ENCODE results near the gene HMOX1. TPM values are rescaled to one million over a fixed set of nuclear protein-coding genes. Genes with fewer than 3 reads are reported as not detected.

The HMOX1 gene
- total RNA-seq, 1 experiment from 2014 or later = 26.4 TPM

DNA sequence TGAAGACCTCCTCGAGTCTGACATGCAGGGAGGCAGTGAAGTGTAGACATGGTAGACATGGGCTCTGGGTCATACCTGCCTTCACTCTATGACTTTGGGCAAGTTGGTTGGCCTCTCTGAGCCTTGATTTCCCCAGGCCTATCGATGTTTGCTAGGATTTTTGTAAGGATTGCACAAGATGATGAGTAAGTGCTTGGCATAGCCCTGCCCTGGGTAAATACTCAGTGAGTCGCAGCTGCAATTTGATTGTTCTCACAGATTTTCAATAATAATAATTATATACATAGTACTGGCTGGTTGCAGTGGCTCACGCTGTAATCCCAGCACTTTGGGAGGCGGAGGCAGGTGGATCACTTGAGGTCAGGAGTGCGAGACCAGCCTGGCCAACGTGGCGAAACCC is 37.2 kb downstream of the HMOX1 start (continued):
- TF ChIP-seq TCF7L2 (IDR thresholded peaks at IDR 0.05; ENCODE audit: borderline replicate concordance, extremely low read depth, insufficient read depth, insufficient read length) (no peak), SIN3A (IDR thresholded peaks at IDR 0.05; ENCODE audit: low read depth) (no peak), CBX3 (IDR thresholded peaks at IDR 0.05; ENCODE audit: low read depth) (no peak), YY1 (IDR thresholded peaks at IDR 0.05; ENCODE audit: extremely low read depth, insufficient replicate concordance, low read depth, low read length) (no peak), SRF (IDR thresholded peaks at IDR 0.05; ENCODE audit: low read depth) (no peak)
- TF ChIP-seq, protein P1, sequence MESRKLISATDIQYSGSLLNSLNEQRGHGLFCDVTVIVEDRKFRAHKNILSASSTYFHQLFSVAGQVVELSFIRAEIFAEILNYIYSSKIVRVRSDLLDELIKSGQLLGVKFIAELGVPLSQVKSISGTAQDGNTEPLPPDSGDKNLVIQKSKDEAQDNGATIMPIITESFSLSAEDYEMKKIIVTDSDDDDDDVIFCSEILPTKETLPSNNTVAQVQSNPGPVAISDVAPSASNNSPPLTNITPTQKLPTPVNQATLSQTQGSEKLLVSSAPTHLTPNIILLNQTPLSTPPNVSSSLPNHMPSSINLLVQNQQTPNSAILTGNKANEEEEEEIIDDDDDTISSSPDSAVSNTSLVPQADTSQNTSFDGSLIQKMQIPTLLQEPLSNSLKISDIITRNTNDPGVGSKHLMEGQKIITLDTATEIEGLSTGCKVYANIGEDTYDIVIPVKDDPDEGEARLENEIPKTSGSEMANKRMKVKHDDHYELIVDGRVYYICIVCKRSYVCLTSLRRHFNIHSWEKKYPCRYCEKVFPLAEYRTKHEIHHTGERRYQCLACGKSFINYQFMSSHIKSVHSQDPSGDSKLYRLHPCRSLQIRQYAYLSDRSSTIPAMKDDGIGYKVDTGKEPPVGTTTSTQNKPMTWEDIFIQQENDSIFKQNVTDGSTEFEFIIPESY (IDR thresholded peaks at IDR 0.05; ENCODE audit: extremely low read depth, insufficient replicate concordance, low read length) = no peak

- Histone ChIP-seq H3K9ac (ENCODE audit: low read length) (no peak overlapping the region), H4K20me1 (ENCODE audit: insufficient read depth) (no peaks in the 10 kb centered on the region), H3K4me3 (replicated peaks in 1 of 2; ENCODE audit: low read depth in 1 of 2, low read length in 2 of 2) (no peak overlapping the region), H3K4me1 (ENCODE audit: control insufficient read depth in 1 of 2, insufficient read depth in 2 of 2, low read length in 2 of 2) (no peaks in the 10 kb centered on the region), H3K4me2 (ENCODE audit: low read length) (no peak overlapping the region), H3K27me3 (ENCODE audit: insufficient read depth, low read length) (no peaks in the 10 kb centered on the region), H2AFZ (ENCODE audit: low read depth, low read length, poor library complexity, severe bottlenecking) (no peak overlapping the region), H3K36me3 (ENCODE audit: control insufficient read depth in 1 of 2, insufficient read depth in 2 of 2, low read length in 2 of 2) (peaks cover 34 to 88% of the 10 kb centered on the region in 2 experiments), H3K9me2 (ENCODE audit: insufficient read depth) (no peaks in the 10 kb centered on the region), H3K9me3 (ENCODE audit: control insufficient read depth in 1 of 2, insufficient read depth in 1 of 2, low read depth in 1 of 2, low read length in 2 of 2) (no peaks in the 10 kb centered on the region), H3K27ac (ENCODE audit: low read depth, low read length) (no peak overlapping the region), H3K79me2 (ENCODE audit: insufficient read depth, low read length) (no peaks in the 10 kb centered on the region)
- intact Hi-C loops (cut with micrococcal nuclease) = no loop called here
- ChIA-PET CTCF (no interaction called here), RAD21 (ENCODE audit: low non-redundant PET in 1 of 2, low total read pairs in 2 of 2, uncharacterized antibody in 2 of 2, unreplicated experiment in 2 of 2) (no interaction called here), POLR2A (no interaction called here)
- DNase-seq (ENCODE audit: low read depth, low spot score) (no peak), ATAC-seq (no peak)
- BruUV-seq (replicated peaks) = no TSS peak
- TF ChIP-seq POLR2AphosphoS5 (IDR thresholded peaks at IDR 0.05; ENCODE audit: low read depth, low read length) = no peak
Measured at GRCh38 chr22:35418731-35419130, 37.8 kb downstream of the HMOX1 start.

Data from HCT116 (cell line).